Right renal pelvis (tissue), 4 donors: ENCODE data around the gene MAST2. TPM values are rescaled to one million over a fixed set of nuclear protein-coding genes. Genes with fewer than 3 reads are reported as not detected.
"Not testable (repeated sequence)": the region's sequence is repeated elsewhere in the genome, so short reads cannot be mapped to it uniquely, and the experiment has no call there.

Experiments used
- DNase-seq, 4 donors: peaks; one replicate each; pipeline ENCODE4 v3.0.0-alpha.2; 2013; ENCODE audit warnings: low read depth in 4 of 4, low spot score in 3 of 4, missing footprints in 1 of 4
- polyA plus RNA-seq, 4 donors: library from polyadenylated mRNA; unstranded; fragments of 120-200 nt; gene quantifications; one replicate each; pipeline ENCODE4 v1.2.1, GENCODE V29; 2013; ENCODE audit not compliant: insufficient read length in 4 of 4

MAST2 gene
- polyA plus RNA-seq, 4 donors: 31.6 to 31.9 (median 31.7) TPM

DNA sequence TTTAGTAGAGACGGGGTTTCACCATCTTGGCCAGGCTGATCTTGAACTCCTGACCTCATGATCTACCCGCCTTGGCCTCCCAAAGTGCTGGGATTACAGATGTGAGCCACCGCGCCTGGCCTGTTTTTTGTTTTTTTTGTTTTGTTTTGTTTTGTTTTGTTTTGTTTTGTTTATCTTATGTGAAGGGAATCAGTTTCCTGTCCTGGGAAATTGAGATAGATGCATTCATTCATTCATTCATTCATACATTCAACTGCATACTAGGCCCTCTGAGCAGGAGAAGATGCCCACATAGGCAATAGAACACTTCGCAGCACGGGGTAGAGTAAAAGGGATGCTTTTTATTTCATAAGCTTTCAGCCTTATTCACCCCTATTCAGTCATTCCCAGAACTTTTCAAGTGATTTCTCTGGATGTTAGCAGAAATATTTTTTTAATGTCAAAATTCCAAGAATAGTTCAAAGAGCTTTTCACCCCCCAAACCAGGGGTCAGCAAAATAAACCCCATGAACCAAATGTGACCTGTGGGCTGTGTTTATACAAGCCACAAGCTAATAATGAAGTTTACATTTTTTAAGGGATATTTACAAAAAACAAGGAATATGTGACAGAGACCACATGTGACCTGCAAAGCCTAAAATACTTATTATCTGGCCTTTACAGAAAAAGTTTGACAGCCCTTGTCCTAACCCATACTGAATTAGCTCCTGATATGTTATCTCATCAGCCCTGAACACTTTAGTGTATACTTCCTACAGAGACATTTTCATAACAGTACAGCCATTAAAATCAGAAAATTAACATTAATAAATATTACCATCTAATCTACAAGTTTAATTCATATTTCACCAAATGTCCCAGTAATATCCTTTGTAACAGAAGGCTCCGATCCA, 127.1 kb downstream of the MAST2 start:
- no peak for DNase-seq

DNA sequence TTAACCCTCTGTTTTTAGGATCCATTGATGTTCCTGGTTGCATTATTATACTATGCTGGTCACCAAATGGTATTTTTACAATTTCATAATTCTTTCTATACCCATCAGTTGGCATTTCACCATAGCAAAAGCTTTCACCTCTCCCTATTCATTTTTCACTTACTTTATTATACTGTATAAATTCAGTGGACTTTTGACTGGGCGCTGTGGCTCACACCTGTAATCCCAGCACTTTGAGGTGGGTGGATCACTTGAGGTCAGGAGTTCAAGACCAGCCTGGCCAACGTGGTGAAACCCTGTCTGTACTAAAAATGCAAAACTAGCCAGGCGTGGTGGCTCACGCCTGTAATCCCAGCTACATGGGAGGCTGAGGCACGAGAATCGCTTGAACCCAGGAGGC, 128.8 kb downstream of the MAST2 start:
- not testable (repeated sequence) for DNase-seq

DNA sequence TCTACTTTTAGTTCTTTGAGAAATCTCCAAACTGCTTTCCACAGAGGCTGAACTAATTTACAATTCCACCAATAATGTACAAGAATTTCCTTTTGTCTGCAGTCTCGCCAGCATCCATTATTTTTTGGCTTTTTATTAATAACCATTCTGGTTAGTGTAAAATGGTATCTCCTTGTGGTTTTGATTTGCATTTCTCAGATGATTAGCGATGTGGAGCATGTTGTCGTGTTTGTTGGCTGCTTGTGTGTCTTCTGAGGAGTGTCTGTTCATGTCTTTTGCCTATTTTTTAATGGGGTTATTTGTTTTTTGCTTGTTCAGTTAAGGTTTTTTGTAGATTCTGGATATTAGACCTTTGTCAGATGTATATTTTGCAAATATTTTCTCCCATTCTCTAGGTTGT, 131.5 kb downstream of the MAST2 start:
- DNase-seq: no peak

DNA sequence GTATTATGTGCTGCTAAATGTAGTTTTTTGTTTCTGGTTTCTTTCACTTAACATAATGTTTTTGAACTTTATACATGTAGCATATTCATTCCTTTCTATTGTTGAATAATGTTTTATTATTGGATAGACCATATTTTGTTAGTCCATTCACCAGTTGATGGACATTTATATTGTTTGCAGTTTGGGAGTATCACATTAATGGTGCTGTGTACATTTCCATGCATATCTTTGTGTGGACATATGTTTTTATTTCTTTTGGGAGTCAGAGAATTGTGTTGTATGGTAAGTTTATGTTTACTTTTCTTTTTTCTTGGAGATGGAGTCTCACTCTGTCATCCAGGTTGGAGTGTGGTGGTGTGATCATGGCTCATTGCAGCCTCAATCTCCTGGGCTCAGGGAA, 134.6 kb downstream of the MAST2 start:
- DNase-seq: no peak

DNA sequence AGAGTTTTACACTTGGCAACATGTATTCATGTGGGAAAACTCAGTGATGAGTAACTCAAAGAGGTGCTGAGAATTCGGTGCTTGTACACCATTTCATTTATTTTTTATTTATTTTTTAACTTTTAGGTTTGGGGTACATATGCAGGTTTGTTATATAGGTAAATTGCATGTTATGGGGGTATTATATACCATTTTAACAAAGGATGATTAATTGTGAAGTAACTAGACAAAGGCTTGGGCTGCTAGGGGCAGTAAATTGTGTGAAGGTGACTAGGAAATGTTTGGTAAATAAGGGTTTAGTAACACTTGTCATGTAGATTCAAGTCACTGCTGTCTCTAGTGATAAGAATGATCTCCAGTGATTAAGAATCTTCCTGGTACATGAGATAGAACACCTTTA, 139.0 kb downstream of the MAST2 start:
- no peak for DNase-seq

DNA sequence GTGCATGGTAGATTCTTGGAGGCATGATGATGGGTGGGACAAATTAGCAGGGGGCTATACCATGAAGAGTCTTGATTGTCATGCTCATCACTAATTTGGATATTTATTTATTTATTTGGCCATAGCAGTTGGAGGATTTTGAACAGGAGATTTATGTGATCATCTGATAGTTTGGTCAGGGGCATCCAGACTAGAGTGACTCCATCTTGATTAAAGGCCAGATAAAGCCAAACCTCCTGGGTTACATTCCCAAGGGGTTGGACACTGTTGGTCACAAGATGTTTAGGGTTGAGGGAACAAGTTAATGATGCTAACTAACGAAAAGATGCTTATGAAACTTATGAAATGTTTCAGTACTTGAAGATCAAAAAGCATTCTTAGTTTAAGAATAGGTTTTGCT, 139.8 kb downstream of the MAST2 start:
- DNase-seq: no peak

DNA sequence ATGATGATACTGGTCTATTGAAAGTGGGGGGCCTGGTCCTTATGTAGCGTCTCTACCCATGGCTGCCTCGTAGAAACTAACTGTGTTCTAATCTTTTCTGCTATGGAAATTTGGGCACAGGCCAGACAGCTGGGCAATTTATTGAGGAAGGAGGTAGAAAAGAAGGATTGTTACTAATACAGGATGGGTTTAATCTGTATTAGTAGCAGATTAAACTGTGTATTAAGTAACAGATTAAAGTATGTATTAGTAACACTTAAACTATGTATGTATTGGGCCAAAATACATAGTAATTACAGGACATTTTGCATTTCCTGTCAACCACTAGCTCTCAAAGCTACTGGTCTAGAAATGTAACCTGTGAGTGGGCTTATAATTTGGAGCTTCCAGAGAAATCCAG, 142.0 kb downstream of the MAST2 start:
- DNase-seq: no peak

DNA sequence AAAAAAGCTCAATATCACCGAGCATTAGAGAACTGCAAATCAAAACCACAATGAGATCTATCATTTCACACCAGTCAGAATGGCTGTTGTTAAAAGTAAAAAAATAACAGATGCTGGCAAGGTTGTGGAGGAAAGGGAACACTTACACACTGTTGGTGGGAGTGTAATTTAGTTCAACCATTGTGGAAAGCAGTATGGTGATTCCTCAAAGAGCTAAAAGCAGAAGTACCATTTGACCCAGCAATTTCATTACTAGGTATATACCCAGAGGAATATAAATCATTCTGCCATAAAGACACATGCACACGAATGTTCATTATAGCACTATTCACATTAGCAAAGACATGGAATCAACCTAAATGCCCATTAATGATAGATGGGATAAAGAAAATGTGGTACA, 146.1 kb downstream of the MAST2 start:
- not testable (repeated sequence) for DNase-seq

DNA sequence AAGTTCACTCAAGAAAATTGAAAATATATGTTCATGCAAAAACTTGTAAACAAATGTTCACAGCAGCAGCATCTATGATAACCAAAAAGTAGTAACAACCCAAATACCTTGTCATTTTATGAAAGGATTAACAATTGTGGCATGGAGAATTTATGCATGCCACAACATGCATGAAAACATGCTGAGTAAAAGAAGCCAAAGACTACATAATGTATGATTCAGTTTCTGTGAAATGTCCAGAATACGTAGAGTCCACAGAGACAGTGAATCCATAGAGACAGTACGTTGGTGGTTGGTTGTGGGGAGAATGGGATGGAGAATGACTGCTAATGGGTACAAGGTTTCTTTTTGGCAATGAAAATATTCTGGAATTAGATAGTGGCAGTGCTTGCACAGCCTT, 148.7 kb downstream of the MAST2 start:
- DNase-seq: no peak

DNA sequence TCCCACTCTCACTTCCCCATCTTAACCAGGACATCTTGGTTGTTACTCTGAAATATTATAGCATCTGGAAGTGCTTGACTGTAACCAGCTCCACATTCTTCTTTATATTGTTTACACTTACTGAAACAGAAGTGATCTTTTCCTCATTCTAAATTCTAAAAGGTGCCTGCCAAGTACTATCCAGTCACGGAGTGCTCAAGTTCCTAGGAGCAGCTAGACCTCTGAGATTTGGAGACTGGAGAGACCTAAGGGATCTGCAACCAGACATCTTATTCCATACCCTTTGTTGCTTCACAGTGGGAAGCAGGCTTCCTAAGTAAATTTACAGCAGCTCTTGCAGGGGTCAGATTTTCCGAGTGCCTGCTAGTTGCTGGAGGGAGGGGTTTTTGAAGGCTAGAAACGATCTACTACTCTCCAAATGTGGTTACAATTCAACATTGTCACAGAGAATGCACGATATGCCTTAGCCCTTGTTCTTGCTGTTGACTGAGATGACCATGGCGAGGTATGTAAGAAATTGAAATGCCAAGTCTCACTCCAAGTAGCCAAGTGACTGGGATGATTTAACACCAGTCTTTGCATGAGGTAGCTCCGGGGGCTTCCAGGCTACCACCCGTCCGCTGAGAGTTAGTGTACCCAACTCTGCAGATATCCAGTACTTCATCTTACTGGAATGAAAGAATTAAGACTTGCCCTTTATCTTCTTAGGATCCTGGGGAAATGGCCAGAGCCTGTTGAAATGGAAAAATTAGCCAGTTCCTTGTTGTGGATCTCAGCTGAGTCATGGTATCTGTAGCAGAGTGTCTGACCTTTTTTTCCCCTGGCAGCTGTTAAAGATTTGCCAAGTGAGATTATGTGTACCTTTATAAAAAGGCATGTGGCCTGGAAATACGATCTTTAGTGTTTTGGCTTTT, 150.8 kb downstream of the MAST2 start:
- DNase-seq: no peak

DNA sequence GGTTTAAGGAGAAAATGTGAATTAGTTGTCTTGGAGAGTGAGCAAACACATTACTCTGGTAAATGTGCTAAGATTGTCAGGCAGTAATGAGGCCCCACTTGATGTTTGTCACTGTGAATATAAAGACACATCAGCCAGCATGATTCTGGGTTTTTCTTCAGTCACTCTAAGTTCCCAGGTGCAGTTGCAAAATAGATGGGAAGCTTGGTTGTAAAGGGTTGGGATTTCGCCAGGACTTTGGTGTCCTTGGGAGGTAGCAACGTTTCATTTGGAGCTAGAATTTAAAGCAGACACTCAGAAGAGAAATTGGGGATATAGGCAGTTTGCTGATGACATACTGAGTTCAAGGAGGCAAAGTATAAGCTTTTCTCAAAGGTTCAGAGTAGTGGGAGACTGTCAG, 154.3 kb downstream of the MAST2 start:
- DNase-seq: no peak

DNA sequence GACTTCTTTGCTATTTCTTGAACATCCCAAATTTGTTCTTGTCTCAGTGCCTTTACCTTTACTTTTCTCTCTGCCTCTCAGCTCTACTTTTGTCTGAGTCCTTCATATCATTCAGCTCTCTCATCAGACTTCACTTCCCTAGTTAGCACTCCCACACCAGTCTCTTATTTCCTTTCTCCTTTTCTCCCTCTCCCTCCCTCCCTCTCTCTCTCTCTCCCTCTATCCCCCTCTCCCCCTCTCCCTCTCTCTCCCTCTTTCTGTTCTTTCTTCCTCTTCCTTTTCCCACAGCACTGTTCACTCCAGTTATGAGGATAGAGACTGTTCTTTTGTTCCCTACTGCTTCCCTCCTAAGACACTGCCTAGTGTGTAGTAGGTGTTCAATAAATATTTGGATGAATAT, 154.9 kb downstream of the MAST2 start:
- DNase-seq: no peak

DNA sequence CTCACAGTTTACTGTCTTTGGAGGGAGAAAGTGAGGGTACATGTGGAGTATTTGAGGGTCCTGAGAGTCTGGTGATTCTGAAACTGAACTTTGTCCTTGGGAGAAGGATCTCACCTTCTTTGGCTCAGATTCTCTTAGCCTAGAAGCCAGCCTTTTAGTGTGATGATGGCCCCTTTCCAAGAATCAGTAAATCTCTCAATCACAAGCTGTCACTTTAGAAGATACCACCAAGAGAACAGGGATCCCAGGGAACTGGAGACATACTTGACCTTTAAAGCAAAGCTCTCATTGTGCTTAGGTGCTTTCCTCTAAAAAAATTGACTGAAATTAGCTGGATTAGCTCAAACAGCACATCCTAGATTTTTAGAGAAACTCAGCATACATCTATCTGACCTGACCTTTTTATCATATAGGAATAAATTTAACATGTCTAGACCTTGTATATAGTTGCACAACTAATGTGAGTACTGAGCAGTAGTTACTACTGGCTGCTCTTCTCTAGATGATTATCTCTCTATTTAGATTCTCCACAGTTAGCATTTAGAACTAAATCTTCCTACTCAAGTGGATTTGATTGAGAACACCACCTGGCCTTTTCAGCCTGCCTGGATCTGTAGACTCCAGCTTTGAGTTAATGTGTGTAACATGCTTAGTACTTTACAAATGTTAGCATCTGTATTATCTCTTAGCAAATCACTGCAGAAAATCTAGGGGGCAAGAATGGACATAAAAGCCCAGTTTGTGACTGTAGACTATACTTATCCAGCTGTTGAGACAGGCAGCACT, 157.7 kb downstream of the MAST2 start:
- DNase-seq: no peak

DNA sequence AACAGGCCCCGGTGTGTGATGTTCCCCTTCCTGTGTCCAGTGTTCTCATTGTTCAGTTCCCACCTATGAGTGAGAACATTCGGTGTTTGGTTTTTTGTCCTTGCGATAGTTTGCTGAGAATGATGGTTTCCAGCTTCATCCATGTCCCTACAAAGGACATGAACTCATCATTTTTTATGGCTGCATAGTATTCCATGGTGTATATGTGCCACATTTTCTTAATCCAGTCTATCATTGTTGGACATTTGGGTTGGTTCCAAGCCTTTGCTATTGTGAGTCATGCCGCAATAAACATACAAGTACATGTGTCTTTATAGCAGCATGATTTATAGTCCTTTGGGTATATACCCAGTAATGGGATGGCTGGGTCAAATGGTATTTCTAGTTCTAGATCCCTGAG, 158.5 kb downstream of the MAST2 start:
- DNase-seq: not testable (repeated sequence)

DNA sequence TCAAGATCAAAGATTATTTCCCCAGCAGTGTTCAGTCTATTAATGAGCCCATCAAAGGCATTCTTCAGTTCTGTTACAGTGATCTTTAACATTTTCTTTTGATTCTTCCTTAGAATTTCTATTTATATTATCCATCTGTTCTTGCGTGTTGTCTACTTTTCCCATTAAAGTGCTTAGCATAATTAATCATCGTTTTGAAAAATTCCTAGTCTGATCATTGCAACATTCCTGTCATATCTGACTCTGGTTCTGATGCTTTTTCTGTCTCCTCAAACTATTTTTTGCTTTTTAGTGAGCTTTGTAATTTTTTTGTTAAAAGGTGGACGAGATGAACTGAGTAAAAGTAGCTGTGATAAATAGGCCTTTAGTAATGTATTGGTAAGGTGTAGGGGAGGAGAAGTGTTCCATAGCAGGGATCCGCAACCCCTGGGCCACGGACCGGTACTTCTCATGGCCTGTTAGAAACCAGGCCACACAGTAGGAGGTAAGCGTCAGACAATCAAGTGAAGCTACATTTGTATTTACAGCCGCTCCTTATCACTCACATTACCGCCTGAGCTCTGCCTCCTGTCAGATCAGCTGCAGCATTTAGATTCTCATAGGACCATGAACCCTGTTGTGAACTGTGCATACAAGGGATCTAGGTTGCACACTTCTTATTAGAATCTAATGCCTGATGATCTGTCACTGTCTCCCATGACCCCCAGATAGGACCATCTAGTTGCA, 165.7 kb downstream of the MAST2 start:
- no peak for DNase-seq

DNA sequence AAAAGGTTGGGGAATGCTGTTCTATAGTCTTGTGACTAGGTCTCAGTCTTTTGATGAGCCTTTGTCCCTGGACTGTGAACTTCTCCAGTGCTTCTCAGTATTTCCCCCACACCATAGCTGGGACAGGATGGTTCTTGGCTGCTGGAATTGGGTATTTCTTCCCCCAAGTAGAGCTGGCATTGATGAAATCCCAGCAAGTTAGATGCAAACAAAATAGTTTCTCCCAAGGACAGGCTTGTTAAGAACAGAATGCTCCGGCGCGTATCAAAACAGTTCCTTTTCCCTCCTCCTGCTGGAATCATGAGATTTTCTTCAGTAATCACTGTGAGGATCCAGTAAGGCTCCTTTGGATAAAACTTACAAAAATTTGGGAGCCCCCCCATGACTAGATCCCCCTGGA, 166.5 kb downstream of the MAST2 start:
- DNase-seq: no peak

DNA sequence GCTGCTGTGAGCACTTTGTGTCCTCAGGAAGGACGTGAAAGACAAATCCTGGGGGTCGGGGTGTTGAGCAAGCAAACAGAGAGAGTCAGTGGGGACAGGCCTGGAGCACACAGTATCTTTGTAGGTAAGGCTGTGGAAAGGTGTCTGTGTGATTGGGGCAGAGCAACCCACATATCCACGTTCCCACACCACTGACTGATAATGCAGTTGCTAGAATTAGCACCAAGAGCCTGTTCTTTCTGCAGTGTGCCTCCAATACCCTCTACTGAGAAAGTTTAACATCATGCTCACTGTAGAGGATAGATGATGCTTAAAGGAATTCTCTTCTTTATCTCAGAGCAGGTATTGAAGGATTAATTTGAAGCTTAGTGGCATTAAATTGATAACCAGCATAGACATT, 167.9 kb downstream of the MAST2 start:
- DNase-seq: no peak

DNA sequence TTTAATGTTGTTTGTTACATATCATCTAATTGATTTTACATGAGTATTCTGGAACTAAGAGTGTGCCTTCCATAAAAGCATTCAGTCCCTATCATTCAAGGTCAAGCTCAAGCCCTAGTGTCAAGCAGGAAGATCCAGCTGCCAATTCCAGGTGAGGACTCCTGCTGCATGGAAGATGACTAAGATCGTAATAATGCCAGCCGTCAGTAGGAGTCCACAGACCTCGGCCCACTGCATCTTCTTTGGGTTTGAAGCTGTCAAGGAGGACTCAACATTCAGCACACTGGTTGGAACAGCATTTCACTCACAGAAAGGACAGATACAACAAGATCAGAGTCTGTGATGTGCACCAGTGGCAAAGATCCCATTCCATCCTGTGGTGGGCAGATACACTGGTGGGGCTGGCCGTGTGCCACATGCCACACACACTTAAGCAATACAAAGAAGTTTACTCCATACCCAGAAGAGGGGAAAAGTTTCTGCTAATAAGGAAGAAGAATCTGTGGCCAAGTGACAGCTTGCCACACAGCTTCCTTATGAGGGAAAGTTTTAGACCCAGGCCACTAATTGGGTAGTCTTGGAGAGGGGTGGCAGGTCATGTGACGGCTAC, 168.6 kb downstream of the MAST2 start:
- DNase-seq: no peak

DNA sequence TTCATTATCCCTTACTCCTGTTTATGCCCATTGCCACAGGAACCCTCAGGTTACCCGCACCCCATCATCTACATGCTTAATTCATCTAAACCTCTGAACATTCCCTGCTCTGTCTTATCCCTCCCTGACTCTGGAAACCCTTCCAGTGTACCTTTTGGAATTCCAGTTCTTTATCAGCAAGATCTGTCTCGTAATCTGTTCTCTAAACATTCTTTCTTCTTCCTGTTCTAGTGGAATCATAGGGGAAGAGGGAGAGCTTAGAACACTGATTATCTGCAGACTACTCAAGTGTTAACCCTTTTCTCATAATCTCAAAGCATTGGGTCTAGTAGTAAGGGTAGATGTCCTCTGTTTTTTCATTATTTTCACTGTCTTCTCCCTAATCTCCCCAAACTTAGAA, 169.2 kb downstream of the MAST2 start:
- DNase-seq: no peak

DNA sequence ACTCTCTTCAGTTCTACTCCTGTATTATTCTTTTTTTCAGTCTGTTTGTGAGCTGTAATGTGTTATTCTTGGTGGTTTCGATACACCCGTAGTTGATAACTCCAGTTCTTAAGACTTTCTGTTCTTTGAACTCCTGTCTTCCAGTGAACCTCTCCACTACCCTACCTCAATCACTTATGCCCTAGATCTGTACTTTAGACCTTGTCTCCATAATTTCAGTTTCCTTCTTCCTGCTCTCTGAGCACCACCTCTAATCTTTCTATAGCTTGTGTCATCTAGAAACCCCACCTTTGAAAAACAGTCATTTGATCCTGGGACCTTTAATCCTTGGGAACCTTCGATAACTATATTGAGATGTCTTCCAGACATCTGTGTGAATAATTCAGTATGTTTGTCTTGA, 169.7 kb downstream of the MAST2 start:
- no peak for DNase-seq
